Thyroid gland (tissue), 4 donors: Measurements from ENCODE around the gene FIBIN.

Source experiments
- CTCF ChIP-seq, 6 experiments: fragments of 200-600 bp in 3 of 6; fragments of 450-650 bp in 3 of 6; sonication (generic) in 3 of 6; IDR thresholded peaks; one replicate each; pipeline ENCODE4 v1.5.1; 2016 to 2019; ENCODE audit warnings: antibody characterized with exemption in 6 of 6, mild to moderate bottlenecking in 2 of 6, inconsistent platforms in 1 of 6, moderate library complexity in 1 of 6
- POLR2A ChIP-seq, 2 donors: fragments of 450-650 bp; IDR thresholded peaks; one replicate each; pipeline ENCODE4 v1.6.1; 2017; ENCODE audit warnings: antibody characterized with exemption in 2 of 2, mild to moderate bottlenecking in 2 of 2, moderate library complexity in 1 of 2

GRCh38 chr11:27018902-27019529 is 25.1 kb downstream of the FIBIN start:
- TF ChIP-seq CTCF (IDR thresholded peaks at IDR 0.05), result no peak
- no peak for TF ChIP-seq POLR2A (IDR thresholded peaks at IDR 0.05)
